ENCODE data around the gene ZNF835. TPM values are rescaled to one million over a fixed set of nuclear protein-coding genes. Genes with fewer than 3 reads are reported as not detected.
"Not testable (repeated sequence)": the region's sequence is repeated elsewhere in the genome, so short reads cannot be mapped to it uniquely, and the experiment has no call there.

The ZNF835 gene
- total RNA-seq, 6 experiments from 2014 or later = 0.15 to 1.3 (median 0.53) TPM

GRCh38 chr19:56683116-56683515, 11.6 kb upstream of the ZNF835 start:
- no peaks in the 10 kb centered on the region for H3K9me3 ChIP-seq
- WGBS (ENCODE audit: insufficient coverage, low coverage, low lambda C conversion rate, missing lambda C conversion rate) = 57% methylated on average over 7 of the region's 7 CpGs
- TF ChIP-seq CTCF (IDR thresholded peaks at IDR 0.05) (no peak), POLR2A (IDR thresholded peaks at IDR 0.05) (no peak)
- no peak overlapping the region for H3K4me3 ChIP-seq
- no peaks in the 10 kb centered on the region for H3K36me3 ChIP-seq
- H3K27ac ChIP-seq = no peak overlapping the region
- H3K4me1 ChIP-seq = no peaks in the 10 kb centered on the region
- ATAC-seq = no peak
- intact Hi-C loops (cut with DNase I) = no loop called here
- no peaks in the 10 kb centered on the region for H3K27me3 ChIP-seq
- no peak for DNase-seq

DNA sequence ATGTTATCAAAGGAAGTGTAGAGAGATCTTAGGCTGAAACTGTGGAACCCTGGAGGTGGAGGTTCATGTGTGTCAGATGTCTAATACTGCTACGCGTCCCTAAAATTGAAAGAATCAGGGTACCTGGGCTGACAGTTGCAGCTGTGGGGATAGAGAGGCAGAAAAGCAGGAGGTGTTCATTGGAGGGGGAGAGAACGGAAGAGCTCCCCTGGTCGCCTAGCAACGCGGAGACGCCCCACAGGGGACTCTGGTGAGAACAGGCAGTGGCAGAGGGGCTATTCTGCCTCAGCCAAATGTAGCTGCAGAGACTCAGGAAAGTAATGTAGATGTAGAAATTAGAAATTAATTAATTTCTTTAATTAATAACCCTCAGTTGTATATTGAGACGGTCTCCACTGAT, 10.1 kb upstream of the ZNF835 start:
- no peak overlapping the region for H3K27ac ChIP-seq
- H3K27me3 ChIP-seq = no peaks in the 10 kb centered on the region
- TF ChIP-seq POLR2A (IDR thresholded peaks at IDR 0.05) (no peak), CTCF (IDR thresholded peaks at IDR 0.05) (no peak)
- no peaks in the 10 kb centered on the region for H3K9me3 ChIP-seq
- no peaks in the 10 kb centered on the region for H3K36me3 ChIP-seq
- 42% methylated on average over 8 of the region's 8 CpGs for WGBS (ENCODE audit: insufficient coverage, low coverage, low lambda C conversion rate, missing lambda C conversion rate)
- intact Hi-C loops (cut with DNase I) = no loop called here
- no peaks in the 10 kb centered on the region for H3K4me1 ChIP-seq
- DNase-seq (no peak), ATAC-seq (no peak)
- H3K4me3 ChIP-seq = no peak overlapping the region

- DNase-seq (no peak), ATAC-seq (no peak)
- no peak overlapping the region for H3K27ac ChIP-seq
- intact Hi-C loops (cut with DNase I) = no loop called here
- no peaks in the 10 kb centered on the region for H3K36me3 ChIP-seq
- 87% methylated on average over 6 of the region's 8 CpGs for WGBS (ENCODE audit: insufficient coverage, low coverage, low lambda C conversion rate, missing lambda C conversion rate)
- no peaks in the 10 kb centered on the region for H3K4me1 ChIP-seq
- H3K9me3 ChIP-seq = no peaks in the 10 kb centered on the region
- no peaks in the 10 kb centered on the region for H3K27me3 ChIP-seq
- no peak overlapping the region for H3K4me3 ChIP-seq
- TF ChIP-seq CTCF (IDR thresholded peaks at IDR 0.05) (no peak), POLR2A (IDR thresholded peaks at IDR 0.05) (no peak)
Measured at GRCh38 chr19:56678205-56678604, 6.6 kb upstream of the ZNF835 start.

DNA sequence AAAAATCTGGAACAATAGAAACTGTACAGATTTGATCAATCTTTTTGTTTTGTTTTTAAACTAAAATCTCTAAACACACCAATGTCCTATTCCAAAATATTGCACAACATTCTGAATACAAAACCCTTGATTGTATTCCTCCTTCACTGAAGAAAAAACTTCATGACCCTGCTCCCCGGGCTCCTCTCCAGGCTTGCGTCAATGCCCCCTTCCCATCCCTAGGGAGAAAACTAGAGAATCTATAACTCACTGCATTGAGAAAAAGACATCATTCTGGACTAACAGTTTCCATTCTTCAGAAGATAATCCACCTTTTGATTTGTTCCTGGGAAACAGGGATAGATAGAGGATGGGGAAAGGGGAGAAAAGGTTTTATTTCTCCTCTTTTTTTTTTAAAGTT, 1.1 kb upstream of the ZNF835 start:
- ATAC-seq; intact Hi-C loops (cut with DNase I): not testable (repeated sequence)
- 77% methylated on average over 2 of the region's 2 CpGs for WGBS (ENCODE audit: insufficient coverage, low coverage, low lambda C conversion rate, missing lambda C conversion rate)

DNA sequence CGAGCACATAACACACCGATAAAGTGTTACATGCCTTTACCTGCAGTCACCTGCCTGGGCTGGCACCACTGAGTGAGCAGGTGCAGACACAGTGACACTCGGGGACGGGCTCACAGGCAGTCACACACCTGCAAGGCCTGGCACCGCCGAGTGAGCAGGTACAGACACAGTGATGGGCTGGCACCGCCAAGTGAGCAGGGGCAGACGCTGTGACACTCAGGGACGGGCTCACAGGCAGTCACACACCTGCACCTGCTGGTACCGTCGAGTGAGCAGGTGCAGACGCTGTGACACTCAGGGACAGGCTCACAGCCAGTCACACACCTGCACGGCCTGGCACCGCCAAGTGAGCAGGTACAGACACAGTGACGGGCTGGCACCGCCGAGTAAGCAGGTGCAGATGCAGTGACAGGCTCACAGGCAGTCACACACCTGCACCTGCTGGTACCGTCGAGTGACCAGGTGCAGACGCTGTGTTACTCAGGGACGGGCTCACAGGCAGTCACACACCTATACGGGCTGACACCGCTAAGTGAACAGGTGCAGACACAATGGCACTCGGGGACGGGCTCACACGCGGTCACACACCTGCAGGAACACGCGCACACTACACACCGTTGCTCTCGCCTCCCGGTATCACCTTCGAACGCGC, 470 bp downstream of the ZNF835 start:
- DNase-seq = no peak
- Histone ChIP-seq H3K9me3 (no peaks in the 10 kb centered on the region), H3K36me3 (no peaks in the 10 kb centered on the region), H3K4me1 (no peaks in the 10 kb centered on the region), H3K4me3 (peak overlapping the region; percentile 34 to 59 (median 41)), H3K27me3 (no peaks in the 10 kb centered on the region), H3K27ac (no peak overlapping the region)
- TF ChIP-seq CTCF (IDR thresholded peaks at IDR 0.05) (no peak), POLR2A (IDR thresholded peaks at IDR 0.05) (no peak)
- ATAC-seq = peak in 3 of 4 donors; percentile 11 to 16 (median 12)
- intact Hi-C loops (cut with DNase I) = no loop called here
- 29% methylated on average over 18 of the region's 35 CpGs for WGBS (ENCODE audit: insufficient coverage, low coverage, low lambda C conversion rate, missing lambda C conversion rate)

More for the DNA sequence above, 1.1 kb upstream of the ZNF835 start:
- H3K36me3 ChIP-seq, H3K27me3 ChIP-seq, H3K9me3 ChIP-seq, DNase-seq, H3K27ac ChIP-seq, H3K4me3 ChIP-seq, H3K4me1 ChIP-seq: not testable (repeated sequence)

Data from right lobe of liver (tissue), 6 donors.